ENCODE measurements around the gene TENM4. TPM values are rescaled to one million over a fixed set of nuclear protein-coding genes. Genes with fewer than 3 reads are reported as not detected.

The TENM4 gene
- total and polyA plus RNA-seq, 10 of the 15 experiments (the other 5 are each of a cell fraction or from before 2014, with no cell fraction given), result 0.03 to 0.12 (median 0.06) TPM; not detected in 7

DNA sequence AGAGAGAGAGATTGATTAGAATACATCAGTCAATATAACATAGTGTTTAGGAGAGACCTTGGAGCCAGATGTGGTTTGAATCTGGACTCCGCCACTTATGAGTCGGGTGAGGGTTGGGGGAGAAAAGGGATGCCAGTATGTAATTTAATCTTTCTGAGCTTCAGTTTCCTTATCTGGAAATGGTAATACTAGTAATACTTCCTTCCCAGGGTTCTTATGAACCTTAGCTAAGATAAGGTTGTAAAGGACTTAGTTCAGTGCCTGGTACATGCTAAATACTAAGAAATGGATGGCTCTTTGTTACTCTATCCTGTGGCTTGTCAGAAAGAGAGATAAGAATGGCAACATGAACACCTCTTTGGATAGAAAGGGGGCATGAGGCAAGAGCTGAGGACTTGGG, 640.1 kb downstream of the TENM4 start:
- in situ Hi-C loops (cut with MboI), result no loop called here
- no peaks in the 10 kb centered on the region for H4K20me1 ChIP-seq (ENCODE audit: control insufficient read depth, insufficient read depth)
- SMC1A ChIA-PET (ENCODE audit: uncharacterized antibody, unreplicated experiment), result interaction anchor here (1.3 to 3.2 kb wide), 2 partner anchors 10 to 300 kb away, joined by 4 to 12 read pairs; no protein-coding TSS in a partner anchor
- H3K4me1 ChIP-seq (ENCODE audit: control insufficient read depth, insufficient read depth, low read length), result no peaks in the 10 kb centered on the region
- POLR2A ChIA-PET, result no interaction called here
- ATAC-seq (no peak), DNase-seq (ENCODE audit: low read depth, low spot score) (no peak), FAIRE-seq (no peak)
- no peak overlapping the region for H3K4me2 ChIP-seq (ENCODE audit: control insufficient read depth, insufficient read depth)
- H3K36me3 ChIP-seq (ENCODE audit: control insufficient read depth in 2 of 2, insufficient read depth in 2 of 2, low read length in 1 of 2), result no peaks in the 10 kb centered on the region
- no peaks in the 10 kb centered on the region for H3K79me2 ChIP-seq (ENCODE audit: control insufficient read depth, insufficient read depth, low read length)
- H2AFZ ChIP-seq (ENCODE audit: control insufficient read depth, low read depth, low read length), result no peak overlapping the region
- TF ChIP-seq CHD1 (IDR thresholded peaks at IDR 0.05; ENCODE audit: low read depth, low read length), result no peak
- TF ChIP-seq RAD51 (IDR thresholded peaks at IDR 0.05), result no peak
- TF ChIP-seq FOXK2 (IDR thresholded peaks at IDR 0.05), result no peak
- TF ChIP-seq ZNF24 (IDR thresholded peaks at IDR 0.05), result no peak
- TF ChIP-seq BRCA1 (IDR thresholded peaks at IDR 0.05; ENCODE audit: low read depth, low read length), result no peak
- TF ChIP-seq NBN (IDR thresholded peaks at IDR 0.05), result no peak
- TF ChIP-seq EED (IDR thresholded peaks at IDR 0.05; ENCODE audit: low read depth), result no peak
- TF ChIP-seq ATF7 (IDR thresholded peaks at IDR 0.05; ENCODE audit: low read depth), result no peak
- TF ChIP-seq SRF (IDR thresholded peaks at IDR 0.05; ENCODE audit: low read depth in 2 of 2, low read length in 2 of 2), result no peak
- no peak for TF ChIP-seq TCF7 (IDR thresholded peaks at IDR 0.05; ENCODE audit: borderline replicate concordance)
- TF ChIP-seq YY1 (IDR thresholded peaks at IDR 0.05; ENCODE audit: low read depth, low read length), result no peak
- no peak for TF ChIP-seq SUZ12 (IDR thresholded peaks at IDR 0.05; ENCODE audit: unreplicated experiment)
- TF ChIP-seq CREB1 (IDR thresholded peaks at IDR 0.05; ENCODE audit: low read depth), result no peak
- TF ChIP-seq SMAD1 (IDR thresholded peaks at IDR 0.05; ENCODE audit: low read depth, partially characterized antibody), result no peak
- TF ChIP-seq, protein P1, sequence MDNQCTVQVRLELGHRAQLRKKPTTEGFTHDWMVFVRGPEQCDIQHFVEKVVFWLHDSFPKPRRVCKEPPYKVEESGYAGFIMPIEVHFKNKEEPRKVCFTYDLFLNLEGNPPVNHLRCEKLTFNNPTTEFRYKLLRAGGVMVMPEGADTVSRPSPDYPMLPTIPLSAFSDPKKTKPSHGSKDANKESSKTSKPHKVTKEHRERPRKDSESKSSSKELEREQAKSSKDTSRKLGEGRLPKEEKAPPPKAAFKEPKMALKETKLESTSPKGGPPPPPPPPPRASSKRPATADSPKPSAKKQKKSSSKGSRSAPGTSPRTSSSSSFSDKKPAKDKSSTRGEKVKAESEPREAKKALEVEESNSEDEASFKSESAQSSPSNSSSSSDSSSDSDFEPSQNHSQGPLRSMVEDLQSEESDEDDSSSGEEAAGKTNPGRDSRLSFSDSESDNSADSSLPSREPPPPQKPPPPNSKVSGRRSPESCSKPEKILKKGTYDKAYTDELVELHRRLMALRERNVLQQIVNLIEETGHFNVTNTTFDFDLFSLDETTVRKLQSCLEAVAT (IDR thresholded peaks at IDR 0.05), result no peak
- TF ChIP-seq RCOR1 (conservative IDR thresholded peaks at IDR 0.05; ENCODE audit: low read depth, low read length), result no peak
- RAD21 ChIA-PET (ENCODE audit: unreplicated experiment), result no interaction called here
- intact Hi-C loops (cut with micrococcal nuclease; ENCODE audit: unreplicated experiment), result no loop called here
- no peak overlapping the region for H3K4me3 ChIP-seq
- 0% methylated on average over 2 of the region's 2 CpGs for WGBS (ENCODE audit: insufficient coverage, insufficient replicate concordance, low lambda C conversion rate, missing lambda C conversion rate)
- CTCF ChIA-PET, result interaction anchor here (1.2 to 9.8 kb wide), 4 partner anchors 9 to 299 kb away, joined by 3 to 79 read pairs (median 4); no protein-coding TSS in a partner anchor
- BruUV-seq (replicated peaks), result no TSS peak
- H3K9ac ChIP-seq (ENCODE audit: control insufficient read depth, insufficient read depth, low read length), result no peak overlapping the region
- peaks cover 0 to under 1% of the 10 kb centered on the region in 2 experiments; a peak in 3 of 4 replicates for H3K27me3 ChIP-seq (replicated peaks in 1 of 2; ENCODE audit: control insufficient read depth in 2 of 2, insufficient read depth in 2 of 2, low read length in 1 of 2)
- H3K9me3 ChIP-seq (replicated peaks; ENCODE audit: control insufficient read depth, insufficient read depth, low read length), result no peaks in the 10 kb centered on the region
- no peak overlapping the region for H3K27ac ChIP-seq (ENCODE audit: control insufficient read depth, insufficient read depth)
